Bronchial epithelial cell (primary cell): ENCODE results near the gene MAP7. TPM values are rescaled to one million over a fixed set of nuclear protein-coding genes. Genes with fewer than 3 reads are reported as not detected.
A peak's percentile ranks its signal among the peaks of the same experiment; 100 is the strongest.

Experiments used
- DNase-seq: peaks from one replicate; pipeline ENCODE4 v3.0.0-alpha.2; 2010; ENCODE audit warnings: low read depth
- FAIRE-seq: peaks from 2 replicates; lab custom pipeline; 2011; peaks lifted over from hg19 to GRCh38; lab: Jason Lieb, UNC
- H3K27me3 ChIP-seq: 2 replicates; pipeline ENCODE4 v1.5.1; 2011; ENCODE audit warnings: low read length; ENCODE audit not compliant: control insufficient read depth, insufficient read depth
- H3K36me3 ChIP-seq: 2 replicates; pipeline ENCODE4 v1.5.1; 2011; ENCODE audit warnings: low read length; ENCODE audit not compliant: control insufficient read depth, insufficient read depth
- H3K4me3 ChIP-seq: 2 replicates; pipeline ENCODE4 v1.5.1; 2011; ENCODE audit warnings: mild to moderate bottlenecking, low read depth, low read length, control low read depth
- total RNA-seq: library from RNA; depleted of rRNA; stranded (reverse); fragments of >200 nt; gene quantifications from 2 replicates; pipeline ENCODE4 v1.2.1, GENCODE V29; 2014
- TF ChIP-seq, protein P1 (sequence below): IDR thresholded peaks from 2 replicates; pipeline ENCODE4 v1.5.1; 2011; ENCODE audit warnings: mild to moderate bottlenecking, moderate library complexity, low read length, control low read depth, inconsistent platforms; ENCODE audit not compliant: insufficient read depth, severe bottlenecking

Gene MAP7
- total RNA-seq, 1 donor from 2014 or later: 30.8 TPM

GRCh38 chr6:136474241-136474640 is 76.0 kb downstream of the MAP7 start:
- FAIRE-seq (no peak), DNase-seq (no peak)
- H3K4me3 ChIP-seq: no peak overlapping the region
- TF ChIP-seq, protein P1, sequence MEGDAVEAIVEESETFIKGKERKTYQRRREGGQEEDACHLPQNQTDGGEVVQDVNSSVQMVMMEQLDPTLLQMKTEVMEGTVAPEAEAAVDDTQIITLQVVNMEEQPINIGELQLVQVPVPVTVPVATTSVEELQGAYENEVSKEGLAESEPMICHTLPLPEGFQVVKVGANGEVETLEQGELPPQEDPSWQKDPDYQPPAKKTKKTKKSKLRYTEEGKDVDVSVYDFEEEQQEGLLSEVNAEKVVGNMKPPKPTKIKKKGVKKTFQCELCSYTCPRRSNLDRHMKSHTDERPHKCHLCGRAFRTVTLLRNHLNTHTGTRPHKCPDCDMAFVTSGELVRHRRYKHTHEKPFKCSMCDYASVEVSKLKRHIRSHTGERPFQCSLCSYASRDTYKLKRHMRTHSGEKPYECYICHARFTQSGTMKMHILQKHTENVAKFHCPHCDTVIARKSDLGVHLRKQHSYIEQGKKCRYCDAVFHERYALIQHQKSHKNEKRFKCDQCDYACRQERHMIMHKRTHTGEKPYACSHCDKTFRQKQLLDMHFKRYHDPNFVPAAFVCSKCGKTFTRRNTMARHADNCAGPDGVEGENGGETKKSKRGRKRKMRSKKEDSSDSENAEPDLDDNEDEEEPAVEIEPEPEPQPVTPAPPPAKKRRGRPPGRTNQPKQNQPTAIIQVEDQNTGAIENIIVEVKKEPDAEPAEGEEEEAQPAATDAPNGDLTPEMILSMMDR: no peak
- H3K27me3 ChIP-seq: no peaks in the 10 kb centered on the region
- no peaks in the 10 kb centered on the region for H3K36me3 ChIP-seq

DNA sequence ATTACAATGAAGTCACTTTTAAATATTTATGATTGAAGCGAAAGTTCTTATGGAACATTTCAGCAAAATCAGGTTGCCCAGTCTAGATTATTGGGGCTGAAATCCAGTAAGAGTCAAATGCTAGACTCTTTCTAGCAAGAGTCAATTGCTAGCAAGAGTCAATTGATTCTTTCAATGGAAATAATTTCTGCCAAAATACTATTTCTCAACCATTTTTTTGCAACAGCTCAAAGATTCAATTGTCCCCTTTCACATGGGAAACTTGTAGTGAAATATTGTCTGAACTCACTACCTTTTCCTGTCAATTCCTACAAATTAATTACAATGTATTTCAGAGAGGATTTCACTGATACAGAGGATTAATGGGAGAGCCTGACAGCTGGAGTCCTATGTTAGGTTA is 78.3 kb downstream of the MAP7 start:
- DNase-seq: no peak
- TF ChIP-seq, protein P1: no peak
- H3K4me3 ChIP-seq: no peak overlapping the region
- no peaks in the 10 kb centered on the region for H3K27me3 ChIP-seq
- FAIRE-seq: no peak
- no peaks in the 10 kb centered on the region for H3K36me3 ChIP-seq

DNA sequence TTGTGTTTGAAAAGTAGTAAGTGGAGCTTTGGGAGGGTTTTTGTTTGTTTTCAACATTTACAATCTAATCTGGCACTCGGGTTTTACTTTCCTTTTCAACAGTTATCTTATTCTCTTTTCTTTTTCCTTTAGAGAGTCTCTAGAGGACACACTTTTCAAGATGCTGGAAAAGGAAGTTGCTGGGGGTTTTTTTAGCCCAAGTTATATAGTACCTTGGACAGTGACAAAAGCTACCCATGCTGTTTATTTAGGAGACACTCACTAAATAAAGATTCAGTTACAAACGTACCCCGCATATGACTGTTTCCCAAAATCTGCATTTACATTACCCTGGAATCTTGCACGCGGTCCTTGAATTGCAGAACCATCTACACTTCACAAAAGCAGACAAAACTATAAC is 78.8 kb downstream of the MAP7 start:
- DNase-seq (peak; percentile 15), FAIRE-seq (no peak)
- TF ChIP-seq, protein P1: no peak
- Histone ChIP-seq H3K4me3 (no peak overlapping the region), H3K27me3 (no peaks in the 10 kb centered on the region), H3K36me3 (no peaks in the 10 kb centered on the region)

DNA sequence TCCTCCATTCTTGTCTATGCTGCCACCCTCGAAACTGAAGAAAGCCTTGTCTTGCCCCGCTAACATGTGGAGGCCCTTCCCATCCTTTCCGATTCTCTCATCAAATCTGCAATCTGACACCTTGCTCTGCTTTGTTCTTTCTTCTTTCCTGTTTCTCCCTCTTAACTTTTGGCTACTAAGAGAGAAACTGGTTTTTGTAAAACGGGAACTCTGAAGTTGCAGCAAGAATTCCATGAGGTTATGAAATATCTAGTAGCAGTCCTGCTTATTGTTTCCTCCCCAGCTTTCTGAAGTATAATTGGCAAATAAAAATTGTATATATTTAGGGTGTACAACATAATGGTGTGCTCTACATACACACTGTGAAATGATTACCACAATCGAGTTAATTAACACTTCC is 80.2 kb downstream of the MAP7 start:
- TF ChIP-seq, protein P1: no peak
- peak; percentile 17 for DNase-seq
- Histone ChIP-seq H3K4me3 (no peak overlapping the region), H3K27me3 (no peaks in the 10 kb centered on the region), H3K36me3 (no peaks in the 10 kb centered on the region)
- FAIRE-seq: no peak

DNA sequence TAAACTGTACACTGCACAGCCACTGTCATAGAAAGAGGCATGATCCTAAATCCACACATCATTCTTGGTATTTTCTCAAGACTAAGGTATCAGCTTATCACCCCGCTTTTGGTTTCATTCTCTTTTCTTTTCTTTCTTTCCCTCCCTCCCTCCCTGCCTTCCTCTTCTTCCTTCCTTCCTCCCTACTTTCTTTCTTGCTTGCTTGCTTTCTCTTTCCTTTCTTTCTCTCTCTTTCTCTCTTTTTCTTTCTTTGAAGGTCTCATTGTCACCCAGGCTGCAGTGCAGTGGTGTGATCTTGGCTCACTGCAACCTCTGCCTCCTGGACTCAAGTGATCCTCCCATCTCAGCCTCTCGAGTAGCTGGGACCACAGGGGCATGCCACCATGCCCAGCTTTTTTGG is 81.1 kb downstream of the MAP7 start:
- TF ChIP-seq, protein P1: no peak
- DNase-seq (no peak), FAIRE-seq (no peak)
- Histone ChIP-seq H3K36me3 (no peaks in the 10 kb centered on the region), H3K4me3 (no peak overlapping the region), H3K27me3 (no peaks in the 10 kb centered on the region)

DNA sequence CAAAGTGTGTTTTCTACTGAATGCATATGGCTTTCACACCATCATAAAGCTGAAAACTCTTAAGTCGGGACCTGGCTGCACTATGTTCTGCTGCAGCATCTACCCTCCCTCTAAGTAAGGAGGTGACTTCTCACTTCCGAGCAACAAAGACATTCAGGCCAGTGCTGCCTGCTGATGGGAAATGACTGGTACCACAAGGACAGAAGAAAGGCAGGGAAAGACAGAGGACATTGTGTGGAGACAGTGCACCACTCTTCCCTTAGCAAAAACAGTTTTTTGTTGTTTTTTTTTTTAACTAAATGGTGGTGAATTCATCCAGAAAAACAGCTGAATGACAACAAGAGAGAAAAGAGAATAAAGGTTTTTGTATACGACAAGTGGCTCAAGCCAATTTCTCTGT is 81.5 kb downstream of the MAP7 start:
- H3K36me3 ChIP-seq: no peaks in the 10 kb centered on the region
- TF ChIP-seq, protein P1: no peak
- H3K4me3 ChIP-seq: no peak overlapping the region
- H3K27me3 ChIP-seq: no peaks in the 10 kb centered on the region
- DNase-seq (no peak), FAIRE-seq (no peak)
